ENCODE data around the gene UGT2A3. TPM values are rescaled to one million over a fixed set of nuclear protein-coding genes. Genes with fewer than 3 reads are reported as not detected.

The UGT2A3 gene
- total and polyA plus RNA-seq, 2 of the 8 experiments (the other 6 are each of a cell fraction or from before 2014, with no cell fraction given) = not detected

DNA sequence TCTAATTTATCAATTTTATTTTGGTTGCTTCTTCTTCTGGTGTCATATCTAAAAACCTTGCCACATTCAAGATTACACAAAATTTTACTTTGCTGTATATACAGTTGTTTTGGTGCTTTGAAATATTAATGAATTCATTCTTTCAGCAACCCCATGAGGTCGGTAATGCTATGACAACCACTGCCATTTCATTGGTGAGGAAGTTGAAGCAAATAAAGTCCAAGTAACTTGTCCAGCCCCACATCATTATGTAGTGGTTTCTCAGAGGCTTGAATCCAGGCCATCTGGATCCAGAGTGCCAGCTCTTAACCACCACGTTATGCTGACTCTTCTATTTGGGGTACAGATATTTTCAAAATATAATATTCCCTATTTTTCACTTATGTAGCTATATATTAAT is 42.2 kb downstream of the UGT2A3 start:
- no peak overlapping the region for H3K27ac ChIP-seq (ENCODE audit: low read depth, low read length)
- peaks cover 6% of the 10 kb centered on the region for H3K23me2 ChIP-seq (ENCODE audit: low read depth, low read length)
- H3K4me3 ChIP-seq (ENCODE audit: extremely low read depth in 1 of 4, insufficient read depth in 2 of 4, low read depth in 3 of 4, low read length in 4 of 4) = no peak overlapping the region
- no peaks in the 10 kb centered on the region for H3K79me2 ChIP-seq (ENCODE audit: control insufficient read depth in 1 of 2, insufficient read depth in 2 of 2, low read length in 2 of 2)
- H4K91ac ChIP-seq (replicated peaks; ENCODE audit: insufficient read length, low read length) = no peak overlapping the region
- no peak overlapping the region for H3K4ac ChIP-seq (replicated peaks; ENCODE audit: insufficient read length, low read depth, low read length)
- WGBS, 2 experiments (ENCODE audit: extremely low coverage in 1 of 2, insufficient coverage in 1 of 2, insufficient read length in 1 of 2, insufficient replicate concordance in 2 of 2, low coverage in 1 of 2, low lambda C conversion rate in 2 of 2, missing lambda C conversion rate in 1 of 2) = 93% methylated on average over 2 of the region's 2 CpGs; no CpG with 5 or more reads in 1 of the 2 experiments
- H3K9me3 ChIP-seq (ENCODE audit: insufficient read depth in 2 of 2, low read depth in 1 of 2, low read length in 1 of 2) = no peaks in the 10 kb centered on the region
- H3K36me3 ChIP-seq (ENCODE audit: control insufficient read depth in 2 of 4, insufficient read depth in 4 of 4, low read length in 3 of 4) = no peaks in the 10 kb centered on the region
- no peaks in the 10 kb centered on the region for H4K20me1 ChIP-seq (replicated peaks in 1 of 2; ENCODE audit: control insufficient read depth in 1 of 2, insufficient read depth in 2 of 2, low read length in 2 of 2)
- no peak overlapping the region for H2BK20ac ChIP-seq (ENCODE audit: low read length)
- no peak overlapping the region for H2BK120ac ChIP-seq (replicated peaks; ENCODE audit: low read depth, low read length)
- H3K27me3 ChIP-seq (replicated peaks in 1 of 4; ENCODE audit: control insufficient read depth in 3 of 4, extremely low read depth in 1 of 4, insufficient read depth in 3 of 4, low read length in 3 of 4) = no peaks in the 10 kb centered on the region
- ChIA-PET POLR2A (ENCODE audit: partially characterized antibody) (no interaction called here), CTCF (ENCODE audit: partially characterized antibody) (no interaction called here)
- H2BK5ac ChIP-seq (ENCODE audit: low read depth, low read length) = no peak overlapping the region
- no peak overlapping the region for H3K18ac ChIP-seq (ENCODE audit: extremely low read depth, low read length)
- no peak overlapping the region for H3K4me2 ChIP-seq (ENCODE audit: insufficient read depth in 1 of 2, low read depth in 2 of 2, low read length in 2 of 2)
- H4K8ac ChIP-seq (ENCODE audit: extremely low read depth, insufficient read depth, low read length) = no peak overlapping the region
- no peak overlapping the region for H2AFZ ChIP-seq (ENCODE audit: low read length)
- H3K56ac ChIP-seq (replicated peaks; ENCODE audit: insufficient read length, low read depth, low read length) = no peak overlapping the region
- no peak overlapping the region for H4K5ac ChIP-seq (ENCODE audit: insufficient read length, low read depth, low read length)
- no peak overlapping the region for H3K14ac ChIP-seq (ENCODE audit: insufficient read length)
- no peak overlapping the region for H2AK5ac ChIP-seq (ENCODE audit: low read depth, low read length)
- no peak overlapping the region for H2BK15ac ChIP-seq (ENCODE audit: low read length)
- DNase-seq (ENCODE audit: low read depth in 1 of 2, low spot score in 2 of 2) (no peak), FAIRE-seq (no peak)
- H3K9ac ChIP-seq (replicated peaks in 1 of 4; ENCODE audit: extremely low read depth in 1 of 4, low read depth in 3 of 4, low read length in 3 of 4) = no peak overlapping the region
- H2BK12ac ChIP-seq (ENCODE audit: low read depth, low read length) = no peak overlapping the region
- H3K4me1 ChIP-seq (replicated peaks in 1 of 4; ENCODE audit: control insufficient read depth in 3 of 4, insufficient read depth in 4 of 4, low read length in 3 of 4) = peaks cover 13 to 17% (median 16%) of the 10 kb centered on the region in 4 experiments
- no peaks in the 10 kb centered on the region for H3K79me1 ChIP-seq (ENCODE audit: low read depth, low read length)
- no peak overlapping the region for H3K23ac ChIP-seq (ENCODE audit: insufficient read length)
- TF ChIP-seq POU5F1 (IDR thresholded peaks at IDR 0.05; ENCODE audit: low read depth, low read length) (no peak), SP1 (IDR thresholded peaks at IDR 0.05; ENCODE audit: low read depth, low read length) (no peak)
- TF ChIP-seq, protein P1, sequence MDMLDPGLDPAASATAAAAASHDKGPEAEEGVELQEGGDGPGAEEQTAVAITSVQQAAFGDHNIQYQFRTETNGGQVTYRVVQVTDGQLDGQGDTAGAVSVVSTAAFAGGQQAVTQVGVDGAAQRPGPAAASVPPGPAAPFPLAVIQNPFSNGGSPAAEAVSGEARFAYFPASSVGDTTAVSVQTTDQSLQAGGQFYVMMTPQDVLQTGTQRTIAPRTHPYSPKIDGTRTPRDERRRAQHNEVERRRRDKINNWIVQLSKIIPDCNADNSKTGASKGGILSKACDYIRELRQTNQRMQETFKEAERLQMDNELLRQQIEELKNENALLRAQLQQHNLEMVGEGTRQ (IDR thresholded peaks at IDR 0.05; ENCODE audit: low read length) = no peak
